ENCODE data around the gene LIPG.

DNA sequence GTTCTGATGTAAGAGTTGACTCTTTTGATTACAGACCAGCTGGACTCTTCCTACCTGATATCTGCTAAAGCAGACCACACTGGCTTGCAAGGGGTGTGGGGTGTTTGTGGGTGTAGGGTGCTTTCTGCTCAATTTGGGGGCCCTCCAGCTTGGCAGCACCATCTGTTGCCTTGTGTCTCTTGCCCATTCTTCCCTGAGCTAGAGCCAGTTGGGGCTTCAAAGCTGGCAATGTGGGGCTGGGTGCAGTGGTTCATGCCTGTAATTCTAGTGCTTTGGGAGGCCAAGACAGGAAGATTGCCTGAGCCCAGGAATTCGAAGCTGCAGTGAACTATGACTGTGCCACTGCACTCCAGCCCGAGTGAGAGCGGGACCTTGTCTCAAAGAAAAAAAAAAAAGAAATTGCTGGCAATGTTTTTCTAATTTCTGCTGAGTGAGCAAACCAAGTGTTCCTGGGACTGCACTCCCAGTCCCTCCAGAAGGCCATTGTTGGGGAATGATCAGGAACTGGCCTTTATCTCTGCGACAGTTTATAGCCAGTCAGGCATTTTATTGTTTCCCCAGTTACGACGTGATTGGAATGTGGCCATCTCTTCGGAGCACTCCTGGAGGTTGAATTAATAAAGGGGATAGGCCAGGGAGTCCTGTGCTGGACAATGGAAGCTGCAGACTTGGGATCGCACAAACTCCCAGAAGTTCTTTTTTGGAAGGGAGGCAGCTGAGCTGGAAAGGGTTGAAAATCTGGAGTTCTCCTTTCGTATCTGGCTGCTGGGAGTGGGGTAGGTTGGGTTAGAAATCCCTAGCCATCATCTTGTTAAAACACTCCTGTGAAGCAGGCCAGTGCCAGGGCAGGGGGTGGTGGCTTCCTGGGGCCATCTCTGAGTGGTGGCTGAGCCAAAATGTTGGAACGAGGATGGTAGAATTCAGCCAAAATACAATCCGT lies 57.2 kb downstream of the LIPG start:
- TF ChIP-seq, protein P1, sequence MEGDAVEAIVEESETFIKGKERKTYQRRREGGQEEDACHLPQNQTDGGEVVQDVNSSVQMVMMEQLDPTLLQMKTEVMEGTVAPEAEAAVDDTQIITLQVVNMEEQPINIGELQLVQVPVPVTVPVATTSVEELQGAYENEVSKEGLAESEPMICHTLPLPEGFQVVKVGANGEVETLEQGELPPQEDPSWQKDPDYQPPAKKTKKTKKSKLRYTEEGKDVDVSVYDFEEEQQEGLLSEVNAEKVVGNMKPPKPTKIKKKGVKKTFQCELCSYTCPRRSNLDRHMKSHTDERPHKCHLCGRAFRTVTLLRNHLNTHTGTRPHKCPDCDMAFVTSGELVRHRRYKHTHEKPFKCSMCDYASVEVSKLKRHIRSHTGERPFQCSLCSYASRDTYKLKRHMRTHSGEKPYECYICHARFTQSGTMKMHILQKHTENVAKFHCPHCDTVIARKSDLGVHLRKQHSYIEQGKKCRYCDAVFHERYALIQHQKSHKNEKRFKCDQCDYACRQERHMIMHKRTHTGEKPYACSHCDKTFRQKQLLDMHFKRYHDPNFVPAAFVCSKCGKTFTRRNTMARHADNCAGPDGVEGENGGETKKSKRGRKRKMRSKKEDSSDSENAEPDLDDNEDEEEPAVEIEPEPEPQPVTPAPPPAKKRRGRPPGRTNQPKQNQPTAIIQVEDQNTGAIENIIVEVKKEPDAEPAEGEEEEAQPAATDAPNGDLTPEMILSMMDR (IDR thresholded peaks at IDR 0.05): no peak
- no peak for TF ChIP-seq POLR2A (IDR thresholded peaks at IDR 0.05)

All from esophagus squamous epithelium (tissue), 4 donors.